Stimulated activated CD8-positive, alpha-beta memory T cell treated with anti-CD3 and anti-CD28 coated beads, Interleukin-12 subunit alpha, Interleukin-12 subunit beta, amount 100 ng/mL, for 4 hours (primary cell): ENCODE results near the gene UGGT2.
"Not testable (repeated sequence)": the region's sequence is repeated elsewhere in the genome, so short reads cannot be mapped to it uniquely, and the experiment has no call there.

ENCODE experiments used
- DNase-seq: peaks from one replicate; pipeline ENCODE4 v3.0.0-alpha.2; 2020; ENCODE audit warnings: low read depth

UGGT2 gene

GRCh38 chr13:96053003-96053703 lies at the start of gene UGGT2:
UGGT2 (minus strand) TSS chr13:96053401; CDS start chr13:96053312, 89 bp downstream.
- DNase-seq, result peak; percentile 6

- DNase-seq, result no peak
These were observed 47.4 kb upstream of the UGGT2 start for GRCh38 chr13:96100457-96101220.

GRCh38 chr13:96093296-96094006 lies 40.2 kb upstream of the UGGT2 start:
- no peak for DNase-seq

DNA sequence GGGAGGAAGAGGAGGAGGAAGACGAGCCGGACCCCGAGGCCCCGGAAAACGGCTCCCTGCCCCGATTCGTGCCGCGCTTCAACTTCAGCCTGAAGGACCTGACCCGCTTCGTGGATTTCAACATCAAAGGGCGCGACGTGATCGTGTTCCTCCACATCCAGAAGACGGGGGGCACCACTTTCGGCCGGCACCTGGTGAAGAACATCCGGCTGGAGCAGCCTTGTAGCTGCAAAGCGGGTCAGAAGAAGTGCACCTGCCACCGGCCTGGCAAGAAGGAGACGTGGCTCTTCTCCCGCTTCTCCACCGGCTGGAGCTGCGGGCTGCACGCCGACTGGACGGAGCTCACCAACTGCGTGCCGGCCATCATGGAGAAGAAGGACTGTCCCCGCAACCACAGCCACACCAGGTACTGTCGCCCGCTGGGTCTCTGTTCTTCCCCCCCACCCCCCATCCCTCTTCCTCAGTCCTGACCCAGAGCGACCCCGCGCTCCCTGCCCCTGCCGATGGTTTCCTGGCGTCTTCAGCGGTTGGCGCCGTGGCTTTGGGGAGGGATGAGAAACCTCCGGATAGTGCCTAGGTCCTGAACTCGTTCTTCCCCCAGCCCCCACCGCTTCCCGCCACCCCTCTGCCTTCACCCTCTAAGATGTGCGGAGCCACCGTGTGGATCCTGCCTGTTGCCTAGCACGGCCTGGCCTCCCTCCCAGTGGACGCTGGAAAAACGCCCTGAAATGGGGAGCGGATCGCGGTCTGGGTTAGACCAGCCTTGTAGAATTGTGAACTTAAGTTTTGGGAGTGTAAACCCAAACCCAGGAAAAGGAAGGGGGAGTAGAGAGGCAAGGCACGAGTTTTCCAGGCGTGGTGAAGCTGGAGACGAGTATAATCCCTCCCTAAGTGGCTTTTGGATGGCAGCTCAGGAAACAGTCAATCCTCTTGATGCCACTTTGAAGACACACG lies 38.2 kb upstream of the UGGT2 start:
- DNase-seq, result no peak

DNA sequence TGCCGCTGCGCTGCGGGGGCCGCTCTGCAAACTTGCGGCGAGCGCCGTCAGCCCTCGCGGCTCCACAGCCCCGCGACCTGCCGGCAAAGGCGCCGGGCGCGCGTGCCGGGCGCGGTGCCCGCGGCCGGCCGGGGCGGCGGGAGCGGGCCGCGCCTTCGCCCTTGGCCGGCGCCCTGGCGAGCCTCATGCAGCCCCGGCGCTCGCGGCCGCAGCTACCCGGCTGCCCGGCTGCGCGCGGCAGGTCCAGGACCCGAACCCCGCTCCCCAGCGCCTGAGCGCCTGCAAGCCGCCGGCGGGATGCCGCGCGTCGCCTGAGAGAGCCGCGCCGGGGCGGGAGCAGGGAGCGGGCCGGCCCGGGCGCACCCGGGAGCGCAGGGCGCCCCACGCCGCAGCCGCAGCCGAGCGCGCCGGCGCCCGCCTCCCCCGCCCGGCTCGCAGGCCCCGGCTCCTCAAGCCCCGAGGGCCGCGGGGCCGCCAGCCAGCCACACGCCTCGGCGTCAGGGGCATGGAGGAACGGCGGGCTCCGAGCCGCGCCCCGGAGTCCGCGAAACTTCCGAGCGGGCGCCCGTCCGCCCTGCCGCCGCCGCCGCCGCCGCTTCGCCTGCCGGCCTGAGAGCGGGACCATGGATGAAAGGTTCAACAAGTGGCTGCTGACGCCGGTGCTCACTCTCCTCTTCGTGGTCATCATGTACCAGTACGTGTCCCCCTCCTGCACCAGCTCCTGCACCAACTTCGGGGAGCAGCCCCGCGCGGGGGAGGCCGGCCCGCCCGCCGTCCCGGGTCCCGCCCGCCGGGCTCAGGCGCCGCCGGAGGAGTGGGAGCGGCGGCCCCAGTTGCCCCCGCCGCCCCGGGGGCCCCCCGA lies 37.3 kb upstream of the UGGT2 start:
- DNase-seq, result no peak

DNA sequence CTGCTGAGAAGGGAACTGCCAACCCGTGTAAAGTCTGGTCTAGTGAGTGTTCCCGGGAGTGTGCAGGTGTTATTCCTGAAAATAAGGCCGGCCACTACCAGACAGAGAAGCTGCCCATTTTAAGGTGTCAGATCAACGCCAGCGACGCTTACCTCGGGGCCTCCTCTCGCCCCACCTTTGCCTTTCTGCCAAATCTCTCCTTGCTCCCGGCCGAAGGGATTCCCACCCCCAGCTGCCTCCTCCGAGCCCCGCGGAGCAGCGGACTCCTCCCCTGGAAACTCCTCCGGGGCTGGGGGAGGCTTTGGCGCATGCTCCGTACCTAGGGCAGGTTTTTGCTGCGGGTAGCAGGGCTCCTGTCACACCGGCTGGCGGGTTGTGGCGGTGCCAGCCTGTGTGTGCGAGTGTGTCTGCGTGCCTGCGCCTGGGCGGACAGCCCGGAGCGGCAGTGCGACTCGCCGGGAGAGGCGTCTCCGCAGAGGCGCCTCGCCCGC lies 36.6 kb upstream of the UGGT2 start, which contains the start of gene HS6ST3:
Gene HS6ST3 (plus strand): TSS at position 359 of the 491 bp plus-strand sequence.
- no peak for DNase-seq

- no peak for DNase-seq
These were observed 35.9 kb upstream of the UGGT2 start for GRCh38 chr13:96089139-96089538.

GRCh38 chr13:96086736-96087135 lies 33.5 kb upstream of the UGGT2 start:
- no peak for DNase-seq

DNA sequence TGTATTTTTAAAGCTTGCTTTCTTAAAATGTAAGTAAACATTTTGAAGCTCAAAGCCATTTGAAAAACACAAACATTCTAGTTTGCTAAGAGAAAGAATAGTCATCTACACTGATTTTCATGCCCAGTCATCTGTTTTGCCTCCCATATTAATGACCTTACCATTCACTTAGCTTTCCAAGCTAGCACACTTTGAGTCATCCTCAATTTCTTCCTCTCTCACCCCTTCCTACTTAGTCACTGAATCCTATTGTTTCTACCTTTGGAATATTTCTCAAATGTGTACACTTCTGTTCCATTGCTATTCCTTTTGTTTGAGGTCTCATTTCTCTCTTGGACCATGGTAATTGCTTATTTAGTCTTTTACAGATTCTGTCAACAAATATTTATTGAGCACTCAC lies 29.4 kb upstream of the UGGT2 start:
- no peak for DNase-seq

- no peak for DNase-seq
These were observed 28.7 kb upstream of the UGGT2 start for GRCh38 chr13:96081888-96082287.

- DNase-seq, result no peak
These were observed 27.5 kb upstream of the UGGT2 start for GRCh38 chr13:96080676-96081075.

- DNase-seq, result no peak
These were observed 22.8 kb upstream of the UGGT2 start for GRCh38 chr13:96075953-96076543.

GRCh38 chr13:96072392-96072791 lies 19.2 kb upstream of the UGGT2 start:
- no peak for DNase-seq

- no peak for DNase-seq
These were observed 18.3 kb upstream of the UGGT2 start for GRCh38 chr13:96071504-96071903.

DNA sequence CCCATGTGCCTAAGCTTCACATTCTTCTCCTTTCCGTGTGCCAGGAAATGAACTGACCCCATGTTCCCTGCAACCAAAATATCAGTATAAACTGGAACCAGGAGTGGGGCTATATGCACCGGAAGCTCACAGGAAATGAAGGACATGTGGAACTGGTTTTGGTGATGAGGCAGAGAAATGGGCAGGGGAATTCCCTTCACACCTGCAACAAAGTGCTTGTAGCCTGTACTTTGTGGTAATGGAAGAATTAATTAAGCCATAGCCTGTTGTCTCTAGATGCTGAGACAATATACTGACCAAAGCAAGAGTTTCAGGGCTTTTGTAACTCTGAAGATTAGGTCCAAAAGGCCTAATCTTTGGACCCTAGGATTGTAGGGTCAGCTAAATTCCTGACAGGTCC lies 15.5 kb upstream of the UGGT2 start:
- no peak for DNase-seq

DNA sequence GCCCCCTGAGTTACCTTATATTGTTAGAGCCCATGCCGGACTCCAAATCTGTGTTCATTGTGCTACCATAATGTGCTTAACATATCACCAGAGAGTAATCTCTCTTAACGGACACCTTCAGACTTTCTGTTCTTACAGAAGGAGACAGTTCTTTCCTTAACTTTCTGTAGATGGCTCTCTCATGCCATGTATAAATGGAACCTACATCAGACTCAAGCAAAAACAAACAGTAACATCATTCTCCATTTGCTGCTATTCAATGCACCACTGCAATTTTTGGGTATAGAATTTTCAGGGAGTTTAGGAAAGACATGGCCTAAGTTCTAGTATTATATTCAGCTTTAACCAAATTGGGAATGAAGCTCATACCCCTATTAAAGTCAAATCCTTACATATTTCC lies 12.6 kb upstream of the UGGT2 start:
- no peak for DNase-seq

GRCh38 chr13:96052656-96053002 lies 572 bp downstream of the UGGT2 start:
- no peak for DNase-seq

DNA sequence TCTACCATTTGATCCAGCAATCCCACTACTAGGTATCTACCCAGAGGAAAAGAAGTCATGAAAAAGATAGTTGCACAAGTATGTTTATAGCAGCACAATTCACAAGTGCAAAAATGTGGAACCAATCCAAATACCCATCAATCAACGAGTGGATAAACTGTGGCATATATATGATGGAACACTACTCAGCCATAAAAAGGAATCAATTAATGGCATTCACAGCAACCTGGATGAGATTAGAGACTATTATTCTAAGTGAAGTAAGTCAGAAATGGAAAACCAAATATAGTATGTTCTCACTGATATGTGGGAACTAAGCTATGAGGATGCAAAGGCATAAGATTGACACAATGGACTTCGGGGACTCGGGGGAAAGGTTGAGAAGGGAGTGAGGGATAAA lies 1.3 kb downstream of the UGGT2 start:
- DNase-seq, result not testable (repeated sequence)

DNA sequence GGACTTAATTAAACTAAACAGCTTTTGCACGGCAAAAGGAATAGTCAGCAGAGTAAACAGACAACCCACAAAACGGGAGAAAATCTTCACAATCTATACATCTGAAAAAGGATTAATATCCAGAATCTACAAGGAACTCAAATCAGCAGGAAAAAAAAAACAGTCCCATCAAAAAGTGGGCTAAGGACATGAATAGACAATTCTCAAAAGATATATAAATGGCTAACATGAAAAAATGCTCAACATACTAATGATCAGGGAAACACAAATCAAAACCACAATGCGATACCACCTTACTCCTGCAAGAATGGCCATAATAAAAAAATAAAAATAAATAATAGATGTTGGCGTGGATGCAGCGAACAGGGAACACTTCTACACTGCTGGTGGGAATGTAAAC lies 1.7 kb downstream of the UGGT2 start:
- not testable (repeated sequence) for DNase-seq

DNA sequence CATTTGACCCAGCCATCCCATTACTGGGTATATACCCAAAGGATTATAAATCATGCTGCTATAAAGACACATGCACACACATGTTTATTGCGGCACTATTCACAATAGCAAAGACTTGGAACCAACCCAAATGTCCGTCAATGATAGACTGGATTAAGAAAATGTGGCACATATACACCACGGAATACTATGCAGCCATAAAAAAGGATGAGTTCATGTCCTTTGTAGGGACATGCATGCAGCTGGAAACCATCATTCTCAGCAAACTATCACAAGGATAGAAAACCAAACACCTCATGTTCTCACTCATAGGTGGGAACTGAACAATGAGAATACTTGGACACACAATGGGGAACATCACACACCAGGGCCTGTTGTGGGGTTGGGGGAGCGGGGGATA lies 2.2 kb downstream of the UGGT2 start:
- not testable (repeated sequence) for DNase-seq
